Measurements from ENCODE around the gene NIFK.
"Not testable (repeated sequence)": the region's sequence is repeated elsewhere in the genome, so short reads cannot be mapped to it uniquely, and the experiment has no call there.

NIFK gene

DNA sequence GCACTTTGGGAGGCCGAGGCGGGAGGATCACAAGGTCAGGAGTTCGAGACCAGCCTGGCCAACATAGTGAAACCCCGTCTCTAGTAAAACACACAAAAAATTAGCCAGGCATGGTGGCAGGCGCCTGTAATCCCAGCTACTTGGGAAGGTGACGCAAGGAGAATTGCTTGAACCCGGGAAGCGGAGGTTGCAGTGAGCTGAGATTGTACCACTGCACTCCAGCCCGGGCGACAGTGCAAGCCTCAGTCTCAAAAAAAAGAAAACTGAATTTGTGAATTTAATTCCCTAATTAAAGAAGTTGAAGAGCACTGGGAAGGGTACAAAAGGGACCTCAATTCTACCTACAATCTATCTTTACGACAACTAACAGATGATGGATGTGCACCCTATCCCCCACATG, 2.1 kb downstream of the NIFK start:
- not testable (repeated sequence) for DNase-seq (ENCODE audit: low spot score)

DNA sequence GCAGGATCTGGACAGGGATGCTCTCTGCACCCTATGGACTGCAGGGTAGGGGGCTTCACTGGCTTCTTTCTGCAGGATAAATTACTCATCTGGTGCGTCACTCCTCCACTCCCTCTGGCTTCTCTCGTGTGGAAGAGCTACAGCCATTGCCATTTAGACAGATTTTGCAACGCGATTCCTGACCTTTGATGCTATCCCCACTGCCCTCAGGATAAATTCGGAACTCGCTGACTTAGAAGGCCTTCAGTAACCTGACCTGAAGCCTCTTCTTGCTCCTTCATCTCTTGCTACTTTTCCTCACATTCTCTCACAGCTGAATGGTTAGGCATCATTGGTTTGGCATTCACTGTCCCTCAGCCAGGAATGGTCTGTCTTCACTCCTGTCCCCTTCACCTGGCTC, 5.3 kb downstream of the NIFK start:
- no peak for DNase-seq (ENCODE audit: low spot score)

DNA sequence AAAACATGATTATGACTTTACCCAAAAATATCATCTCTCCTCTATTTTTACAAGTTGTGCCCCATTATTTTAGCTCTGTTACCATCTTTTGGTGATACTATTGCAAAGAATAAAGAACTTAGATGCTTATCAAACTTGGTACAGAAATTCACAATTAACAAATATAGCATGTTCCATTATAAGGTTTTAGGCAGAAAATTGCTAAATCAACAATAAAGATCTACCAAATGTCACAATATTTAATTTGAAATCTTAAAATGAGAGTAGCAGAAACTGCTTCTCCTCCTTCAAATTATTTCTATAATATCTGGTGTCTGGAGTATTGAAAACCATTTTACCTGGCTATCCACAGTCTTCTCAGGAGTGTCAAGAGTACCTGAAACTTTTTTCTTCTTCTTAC, 8.7 kb downstream of the NIFK start:
- no peak for DNase-seq (ENCODE audit: low spot score)

DNA sequence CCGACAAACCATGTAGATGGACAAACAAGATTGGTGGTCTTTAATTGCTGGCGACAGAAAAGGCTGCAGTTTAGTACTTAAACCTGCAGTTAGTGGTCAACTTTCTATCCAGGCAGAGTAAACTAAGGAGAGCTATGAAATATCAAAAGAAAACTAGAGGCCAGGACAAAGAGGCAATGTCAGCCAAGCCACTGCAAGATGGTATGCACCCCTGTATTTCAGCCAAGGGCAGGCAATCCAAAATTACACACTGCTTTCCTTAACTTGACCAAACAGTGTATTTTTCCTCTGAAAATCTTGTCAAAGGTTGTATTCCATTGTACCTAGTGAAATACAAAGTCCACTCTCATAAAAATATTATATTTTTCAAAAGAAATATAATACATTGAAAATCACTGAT, 9.3 kb downstream of the NIFK start:
- no peak for DNase-seq (ENCODE audit: low spot score)

DNA sequence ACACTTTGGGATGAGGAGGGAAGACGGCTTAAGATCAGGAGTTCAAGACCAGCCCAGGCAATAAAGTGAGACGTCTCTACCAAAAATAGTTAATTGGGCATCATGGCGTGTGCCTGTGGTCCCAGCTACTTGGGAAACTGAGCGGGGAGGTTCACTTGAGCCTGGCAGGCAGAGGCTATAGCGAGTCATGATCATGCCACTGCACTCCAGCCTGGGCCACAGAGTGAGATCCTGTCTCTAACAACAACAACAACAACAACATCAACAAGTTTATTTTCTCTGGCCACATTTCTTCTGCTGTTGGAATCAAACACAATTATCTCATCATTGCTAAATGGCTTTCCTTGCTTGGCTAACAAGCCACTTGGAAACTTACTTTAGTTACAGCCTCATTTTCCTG, 13.4 kb downstream of the NIFK start:
- no peak for DNase-seq (ENCODE audit: low spot score)

DNA sequence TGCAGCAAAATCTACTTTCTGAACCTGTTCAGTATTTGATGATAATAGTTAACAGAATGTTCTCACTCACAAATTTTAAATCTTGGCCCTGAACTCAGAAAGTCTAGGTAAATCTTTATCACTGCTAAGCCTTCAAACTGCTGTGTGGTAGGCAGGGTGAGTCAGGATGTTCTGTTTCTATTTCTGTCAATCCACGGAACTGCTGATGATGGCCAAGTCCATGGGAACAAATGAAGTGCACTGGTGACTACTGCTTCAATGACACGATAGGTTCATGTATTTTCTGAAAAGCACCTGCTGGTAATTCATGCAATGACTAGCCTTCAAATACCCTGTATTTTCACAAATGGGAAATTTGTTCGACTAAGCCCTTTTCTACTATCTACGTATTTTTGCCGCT, 14.2 kb downstream of the NIFK start:
- DNase-seq (ENCODE audit: low spot score) = no peak

DNA sequence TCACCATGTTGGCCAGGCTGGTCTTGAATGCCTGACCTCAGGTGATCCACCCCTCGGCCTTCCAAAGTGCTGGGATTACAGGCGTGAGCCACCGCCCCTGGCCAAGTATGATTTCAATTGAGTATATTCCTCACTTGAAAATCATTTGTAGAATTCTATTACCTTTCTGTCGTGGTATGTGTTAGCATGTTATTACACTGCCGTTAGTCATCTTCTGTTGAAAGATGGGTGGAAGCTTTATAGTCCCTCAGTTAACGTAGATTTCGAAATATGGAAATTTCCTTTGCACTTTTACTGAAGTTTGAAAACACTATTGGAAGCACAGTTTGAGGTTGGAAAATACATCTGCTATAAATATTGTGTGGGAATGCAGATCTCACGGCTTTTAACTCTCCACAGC, 14.7 kb downstream of the NIFK start:
- no peak for DNase-seq (ENCODE audit: low spot score)

DNA sequence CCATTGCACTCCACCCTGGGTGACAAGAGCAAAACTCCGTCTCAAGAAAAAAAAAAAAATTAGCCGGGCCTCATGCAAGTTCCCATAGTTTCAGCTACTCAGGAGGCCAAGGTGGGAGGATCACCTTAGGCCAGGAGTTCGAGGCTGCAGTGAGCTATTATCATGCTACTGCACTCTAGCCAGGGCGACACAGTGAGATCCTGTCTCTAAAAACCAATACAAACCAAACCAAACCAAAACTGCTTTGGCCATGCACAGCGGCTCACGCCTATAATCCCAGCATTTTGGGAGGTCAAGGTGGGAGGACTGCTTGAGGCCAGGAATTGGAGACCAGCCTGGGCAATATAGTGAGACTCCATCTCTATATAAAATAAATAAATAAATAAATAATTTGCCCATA, 19.1 kb downstream of the NIFK start:
- DNase-seq (ENCODE audit: low spot score) = no peak

DNA sequence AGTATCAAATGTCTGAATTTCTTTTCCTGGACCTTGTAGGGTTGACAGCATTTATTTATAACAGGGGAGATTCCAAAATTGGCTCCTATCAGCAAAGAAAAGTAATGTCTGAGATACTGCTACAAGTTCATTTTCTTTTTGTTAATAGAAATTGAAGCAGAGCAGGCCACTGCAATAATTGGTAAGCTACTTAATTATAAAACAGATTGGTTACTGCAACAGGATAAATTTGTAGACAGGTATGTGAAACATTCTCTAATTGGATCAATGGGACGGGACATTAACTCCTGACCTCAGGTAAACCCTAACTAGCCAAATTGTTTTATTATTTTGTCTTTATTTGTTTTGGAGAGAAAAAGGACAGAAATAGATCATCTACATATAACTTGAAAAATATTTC, 20.5 kb downstream of the NIFK start:
- DNase-seq (ENCODE audit: low spot score) = no peak

DNA sequence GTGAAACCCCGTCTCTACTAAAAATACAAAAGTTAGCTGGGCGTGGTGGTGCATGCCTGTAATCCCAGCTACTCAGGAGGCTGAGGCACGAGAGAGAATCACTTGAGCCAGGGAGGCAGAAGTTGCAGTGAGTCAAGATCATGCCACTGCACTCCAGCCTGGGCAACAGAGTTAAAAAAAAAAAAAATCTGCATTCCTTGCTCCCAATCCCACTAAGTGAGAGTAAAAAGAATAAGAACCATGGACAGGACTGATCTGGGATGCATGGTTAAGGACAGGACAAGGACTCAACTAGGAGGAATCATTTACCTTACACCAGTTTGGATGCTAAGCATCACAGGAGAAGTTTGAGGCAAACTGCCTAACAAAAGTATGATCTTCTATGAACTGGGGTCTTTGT, 25.2 kb downstream of the NIFK start:
- DNase-seq (ENCODE audit: low spot score) = not testable (repeated sequence)

DNA sequence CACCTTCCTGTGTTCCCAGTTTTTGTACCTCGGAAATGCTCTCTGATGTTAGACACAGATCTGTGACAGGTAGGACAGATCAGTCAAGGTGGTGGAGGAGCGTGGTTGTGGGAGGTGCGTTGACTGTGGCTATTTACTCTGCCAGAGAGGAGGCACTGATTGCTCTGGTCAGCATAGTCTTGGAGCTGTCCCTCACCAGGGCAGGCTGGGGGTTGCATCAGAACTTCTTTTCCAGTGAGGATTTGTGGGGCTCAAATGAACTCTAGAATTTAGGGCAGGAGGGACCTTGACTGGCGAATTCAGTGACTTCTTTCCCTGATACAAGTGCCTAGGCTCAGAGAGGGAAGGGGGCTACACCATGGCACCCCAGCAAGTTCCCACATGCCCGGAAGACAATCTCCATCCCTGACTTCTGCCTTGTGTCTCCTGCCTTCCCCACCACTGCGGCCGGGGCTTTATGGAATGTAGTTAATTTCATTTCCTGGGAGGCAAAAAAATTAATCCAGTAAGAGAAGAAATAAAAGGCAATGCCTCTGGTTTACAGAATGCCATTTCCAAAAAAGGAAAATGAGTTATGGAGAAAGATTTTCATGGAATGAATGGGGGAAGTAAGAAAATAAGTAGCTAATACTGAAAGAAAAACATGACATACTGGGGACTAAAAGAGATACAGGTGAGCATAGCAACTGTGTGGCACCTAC, 26.1 kb downstream of the NIFK start:
- DNase-seq (ENCODE audit: low spot score) = no peak

DNA sequence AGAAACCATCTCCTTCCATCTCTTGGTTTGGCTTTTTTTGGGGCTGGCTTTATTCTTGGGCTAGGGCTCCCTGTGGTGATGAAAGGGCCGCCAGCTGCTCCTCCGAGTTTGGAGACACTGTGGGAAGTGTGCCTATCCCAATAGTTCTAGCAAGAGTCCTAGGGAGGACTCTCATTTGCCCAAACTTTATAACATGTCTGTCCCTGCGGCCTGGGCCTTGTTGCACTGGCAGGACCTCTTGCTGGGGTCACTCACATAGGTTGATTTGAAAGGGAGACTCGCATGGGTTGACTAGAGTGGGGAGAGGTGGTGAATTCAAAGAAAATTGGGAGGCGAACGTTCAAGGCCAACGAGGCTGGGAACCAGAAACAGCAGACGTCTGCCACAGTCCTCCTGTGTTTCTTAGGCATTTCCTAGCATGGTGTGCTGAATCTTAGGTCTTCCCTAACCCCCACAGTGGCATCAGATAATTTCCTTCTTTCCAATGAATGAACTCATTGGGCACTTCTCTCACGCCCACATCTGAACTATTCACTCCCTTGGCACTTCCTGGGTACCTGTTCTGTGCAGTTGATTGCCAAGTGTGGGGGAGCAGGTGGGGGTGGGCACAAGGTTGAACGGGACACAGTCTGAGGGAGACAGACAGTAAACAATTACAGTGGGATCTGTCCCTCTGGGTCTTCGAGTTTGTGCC, 26.8 kb downstream of the NIFK start:
- no peak for DNase-seq (ENCODE audit: low spot score)

DNA sequence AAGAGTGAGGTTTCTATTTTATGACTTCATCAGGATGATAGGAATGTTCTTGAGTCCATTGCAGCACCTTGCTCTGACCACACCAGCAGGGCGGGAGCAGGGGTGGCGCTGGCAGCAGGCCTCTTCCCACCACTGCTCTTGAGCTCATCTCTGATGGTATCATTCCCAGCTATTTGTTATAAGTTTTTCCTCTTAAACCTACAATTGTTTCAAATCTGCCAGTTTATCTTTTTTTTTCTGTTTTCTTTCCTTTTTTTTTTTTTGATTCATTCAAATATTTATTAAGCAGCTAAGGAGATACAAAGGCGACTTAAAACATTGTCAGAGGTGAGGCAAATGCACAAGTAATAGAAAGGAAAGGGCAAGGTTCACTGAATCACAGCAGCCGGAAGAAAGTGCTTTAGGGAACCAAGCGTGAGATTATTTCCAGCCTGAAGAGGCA, 28.7 kb downstream of the NIFK start:
- no peak for DNase-seq (ENCODE audit: low spot score)

DNA sequence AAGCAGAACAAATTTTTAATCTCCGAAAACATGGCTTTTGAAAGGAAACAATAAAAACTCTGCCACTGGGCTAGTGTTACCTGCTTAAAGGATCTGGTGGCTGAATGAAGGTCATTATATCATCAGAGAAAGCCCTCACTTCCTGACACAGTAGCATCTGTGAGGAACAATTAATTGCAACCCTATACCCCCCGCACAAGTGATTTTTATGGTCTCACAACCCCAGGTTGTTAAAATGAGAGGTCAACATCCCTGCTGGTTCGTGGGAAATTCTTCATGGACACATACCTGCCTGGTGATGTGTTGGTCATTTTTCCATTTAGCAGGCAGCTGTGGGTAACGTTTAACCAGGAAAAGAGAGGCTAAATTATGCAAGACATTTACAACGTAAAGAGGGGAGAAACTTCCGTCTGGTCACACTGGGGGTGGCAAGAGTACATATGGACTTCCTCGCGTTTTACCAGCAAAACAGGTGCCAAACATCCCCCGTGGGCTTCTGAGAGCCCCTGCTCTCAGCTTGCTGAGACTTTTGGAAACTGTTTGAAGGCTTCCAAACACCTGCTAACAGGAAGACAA, 29.2 kb downstream of the NIFK start:
- no peak for DNase-seq (ENCODE audit: low spot score)

DNA sequence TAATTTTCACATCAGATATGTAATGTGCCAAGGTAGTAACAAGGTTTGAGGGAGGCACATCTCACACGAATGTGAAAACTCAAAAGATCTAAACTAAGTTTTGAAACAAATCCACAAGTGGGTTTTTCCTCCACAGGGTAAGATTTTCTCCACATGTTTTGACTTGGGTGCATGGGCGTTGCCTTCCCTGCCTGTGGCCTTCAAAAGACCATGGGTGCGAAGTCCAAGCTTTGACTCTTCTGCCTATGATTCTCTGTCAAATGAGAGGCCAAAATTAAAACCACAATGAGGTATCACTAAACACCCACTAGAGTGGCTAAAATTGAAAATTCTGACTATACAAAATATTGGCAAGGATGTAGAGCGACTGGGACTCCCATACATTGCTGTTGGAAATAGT, 30.7 kb downstream of the NIFK start:
- DNase-seq (ENCODE audit: low spot score) = no peak

DNA sequence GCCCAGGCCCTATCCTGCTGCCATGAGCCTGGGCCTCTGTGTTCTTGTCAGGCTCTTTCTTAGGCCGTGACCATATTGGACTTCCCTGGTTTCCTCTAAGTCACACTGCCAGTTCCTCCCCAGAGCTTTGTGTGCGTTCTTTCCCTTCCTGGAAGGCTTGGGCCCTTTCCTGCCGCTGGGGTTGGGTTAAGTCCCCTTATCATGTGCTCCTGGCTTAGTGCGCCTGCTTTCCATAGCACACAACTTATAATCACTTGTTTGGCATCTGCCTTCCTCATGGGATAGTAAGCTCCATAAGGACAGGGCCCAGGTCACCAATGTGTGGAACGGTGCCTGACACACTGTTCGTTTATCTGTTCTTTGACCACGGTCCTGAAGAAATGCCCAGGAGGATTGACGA, 31.3 kb downstream of the NIFK start:
- no peak for DNase-seq (ENCODE audit: low spot score)

DNA sequence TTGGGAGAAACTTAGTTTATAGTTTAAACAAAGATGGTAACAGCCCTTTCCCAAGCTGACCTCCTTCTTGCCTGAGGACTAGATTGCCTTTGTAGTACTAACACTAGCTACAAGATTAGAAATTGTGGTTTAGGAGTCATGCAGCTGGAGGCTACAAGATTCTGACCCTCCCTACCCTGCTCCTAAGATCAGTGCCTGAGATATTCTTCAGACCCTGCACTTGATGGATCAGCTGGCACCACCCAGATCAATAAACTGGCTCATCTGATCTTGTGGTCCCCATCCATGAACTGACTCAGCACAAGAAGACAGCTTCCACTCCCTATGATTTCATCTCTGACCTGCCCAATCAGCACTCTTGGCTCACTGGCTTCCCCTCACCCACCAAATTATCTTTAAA, 34.9 kb downstream of the NIFK start:
- DNase-seq (ENCODE audit: low spot score) = not testable (repeated sequence)

DNA sequence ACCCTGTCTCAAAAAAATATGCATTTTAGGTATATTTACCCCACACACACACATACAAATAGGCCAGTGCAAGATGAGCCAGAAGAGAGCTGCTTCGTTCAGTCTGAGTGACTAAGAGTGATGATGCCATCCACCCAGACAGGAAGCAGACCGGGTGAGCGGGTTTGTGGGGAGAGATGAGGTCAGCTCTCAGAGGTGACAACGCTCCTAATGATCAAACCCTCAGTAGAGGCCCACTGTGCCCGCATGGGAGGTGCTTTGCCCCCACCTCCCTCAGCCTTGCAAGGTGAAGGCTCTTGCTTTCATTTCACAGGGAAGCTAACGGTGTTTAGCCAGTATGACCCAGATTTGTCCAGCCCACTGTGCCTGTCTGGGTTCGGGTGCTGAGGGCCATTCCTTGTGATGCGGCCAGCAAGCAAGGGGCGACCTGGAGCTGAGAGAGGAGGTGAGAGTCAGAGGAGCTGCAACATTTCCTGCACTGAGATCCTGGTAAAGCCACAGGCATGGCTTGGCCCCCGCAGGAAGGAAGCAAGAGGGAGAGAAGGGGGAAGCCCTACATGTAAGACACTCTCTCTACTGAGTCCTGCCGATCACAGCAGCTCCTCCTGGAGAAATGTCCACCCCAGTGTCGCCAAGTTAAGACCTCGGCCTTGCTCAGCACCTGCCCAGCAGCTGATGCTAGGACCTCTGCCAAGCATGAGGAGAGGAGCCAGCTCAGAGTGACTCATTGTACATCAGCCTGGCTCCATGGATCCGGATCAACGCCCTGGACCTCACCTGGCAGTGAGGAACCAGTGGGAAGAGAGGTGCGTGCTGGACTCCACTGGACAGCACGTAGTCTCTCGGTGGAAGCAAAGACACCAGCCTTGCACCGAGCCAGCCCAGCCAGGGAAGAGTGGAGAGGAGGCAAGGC, 37.0 kb downstream of the NIFK start:
- DNase-seq (ENCODE audit: low spot score) = no peak

DNA sequence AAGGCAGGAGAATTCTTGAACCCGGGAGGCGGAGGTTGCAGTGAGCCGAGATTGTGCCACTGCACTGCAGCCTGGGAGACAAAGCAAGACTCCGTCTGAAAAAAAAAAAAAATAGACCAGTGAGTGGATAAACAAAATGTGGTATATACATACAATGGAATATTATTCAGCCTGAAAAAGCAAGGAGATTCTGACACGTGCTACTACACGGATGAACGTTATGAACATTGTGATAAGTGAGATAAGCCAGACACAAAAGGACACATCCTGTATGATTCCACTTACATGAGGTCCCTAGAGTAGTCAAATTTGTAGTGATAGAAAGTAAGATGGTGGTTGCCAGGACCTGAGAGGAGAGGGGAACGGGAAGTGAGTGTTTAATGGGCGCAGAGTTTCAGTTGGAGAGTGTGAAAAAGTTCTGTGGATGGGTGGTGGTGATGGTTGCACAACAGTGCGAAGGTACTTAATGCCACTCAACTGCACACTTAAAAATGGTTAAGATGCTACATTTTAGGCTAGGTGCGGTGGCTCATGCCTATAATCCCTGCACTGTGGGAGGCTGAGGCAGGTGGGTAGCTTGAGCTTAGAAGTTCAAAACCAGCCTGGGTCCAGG, 38.3 kb downstream of the NIFK start:
- no peak for DNase-seq (ENCODE audit: low spot score)

DNA sequence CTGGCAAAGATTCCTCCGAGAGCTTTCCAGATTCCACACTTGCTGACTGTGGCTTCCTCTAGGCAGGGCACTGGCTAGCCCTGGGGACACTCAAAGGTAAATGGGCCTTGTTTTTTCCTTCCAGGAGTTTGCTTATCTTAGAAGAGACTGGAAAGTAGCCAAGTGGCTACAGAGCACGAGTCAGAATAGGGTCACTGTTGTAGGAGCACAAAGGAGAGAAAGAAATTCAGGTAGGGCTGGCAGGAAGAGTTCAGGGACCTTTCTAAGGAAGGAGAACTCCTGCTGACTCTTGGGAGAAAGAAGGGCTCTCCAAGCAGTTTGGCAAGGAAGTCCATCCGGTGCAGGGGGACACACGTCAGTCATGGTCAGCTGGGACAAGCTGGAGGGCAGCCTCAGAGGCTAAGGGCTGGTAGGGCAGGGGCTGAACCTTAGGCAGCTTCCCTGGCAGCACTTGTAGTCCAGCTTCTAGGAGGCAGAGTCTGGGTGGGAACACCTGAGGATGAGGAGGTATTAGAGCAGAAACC, 39.5 kb downstream of the NIFK start:
- no peak for DNase-seq (ENCODE audit: low spot score)

DNA sequence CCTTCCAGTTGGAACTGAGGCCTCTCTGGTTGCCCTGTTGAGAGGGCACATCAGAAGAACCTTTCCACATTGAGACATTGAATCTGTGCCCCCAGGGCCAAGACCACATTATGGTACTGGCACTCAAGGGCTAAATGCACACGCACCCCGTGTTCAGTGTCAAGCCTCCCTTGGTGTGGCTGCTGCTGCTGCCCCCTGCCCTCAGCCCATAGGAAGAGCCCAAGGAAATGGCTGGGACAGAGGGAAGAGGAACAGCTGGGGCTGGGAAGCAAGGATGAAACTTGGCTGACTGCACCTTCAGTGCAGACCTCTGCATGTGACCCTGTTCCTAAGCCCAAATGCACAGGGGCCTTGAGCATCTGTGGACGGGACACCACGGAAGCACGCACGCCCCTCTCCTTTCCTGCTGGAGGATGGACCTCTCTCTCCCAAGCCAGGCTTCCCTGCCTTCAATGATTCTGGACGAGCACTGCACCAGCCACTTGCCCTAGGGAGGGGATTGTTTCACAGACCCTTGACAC, 40.2 kb downstream of the NIFK start:
- DNase-seq (ENCODE audit: low spot score) = no peak

DNA sequence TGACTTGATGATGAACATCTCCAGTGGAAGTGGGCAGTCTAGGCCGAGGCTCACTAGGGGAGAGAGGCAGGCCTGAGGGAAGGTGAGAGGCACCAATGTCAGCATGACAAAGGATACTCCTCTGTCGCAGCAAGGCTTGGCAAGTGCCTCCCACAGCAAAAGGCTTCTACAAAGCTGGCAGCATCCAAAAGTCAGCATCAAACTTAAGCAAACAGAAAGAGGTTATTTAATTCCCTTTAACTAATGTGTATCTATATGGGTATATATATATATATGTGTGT, 41.6 kb downstream of the NIFK start:
- no peak for DNase-seq (ENCODE audit: low spot score)
